NCI-H2196 treated with DMSO at 0.1 percent for 48 hours (cell line): ENCODE results near the gene HAPLN1.

Experiments
- DNase-seq: peaks from one replicate; lab custom pipeline; 2025; ENCODE audit not compliant: unreplicated experiment; lab: John Stamatoyannopoulos, UW

The HAPLN1 gene

GRCh38 chr5:83718195-83718825, 2.3 kb downstream of the HAPLN1 start:
- peak; percentile 2 for DNase-seq

- DNase-seq = no peak
These were observed 5.2 kb downstream of the HAPLN1 start for GRCh38 chr5:83715236-83716065.

- no peak for DNase-seq
These were observed 5.8 kb downstream of the HAPLN1 start for GRCh38 chr5:83714810-83715209.

GRCh38 chr5:83711982-83712601, 8.6 kb downstream of the HAPLN1 start:
- no peak for DNase-seq

GRCh38 chr5:83709973-83710372, 10.7 kb downstream of the HAPLN1 start:
- DNase-seq = no peak

GRCh38 chr5:83708170-83708569, 12.5 kb downstream of the HAPLN1 start:
- DNase-seq = no peak

- DNase-seq = no peak
These were observed 17.6 kb downstream of the HAPLN1 start for GRCh38 chr5:83703059-83703458.

- DNase-seq = no peak
These were observed 18.8 kb downstream of the HAPLN1 start for GRCh38 chr5:83701886-83702285.

GRCh38 chr5:83689881-83690280, 30.8 kb downstream of the HAPLN1 start:
- DNase-seq = no peak

GRCh38 chr5:83688281-83688680, 32.4 kb downstream of the HAPLN1 start:
- DNase-seq = no peak

GRCh38 chr5:83687124-83687619, 33.5 kb downstream of the HAPLN1 start:
- no peak for DNase-seq

- no peak for DNase-seq
These were observed 34.4 kb downstream of the HAPLN1 start for GRCh38 chr5:83686251-83686650.

- DNase-seq = no peak
These were observed 36.8 kb downstream of the HAPLN1 start for GRCh38 chr5:83683836-83684235.

GRCh38 chr5:83672646-83673045, 48.0 kb downstream of the HAPLN1 start:
- no peak for DNase-seq

GRCh38 chr5:83672158-83672557, 48.5 kb downstream of the HAPLN1 start:
- DNase-seq = no peak

- no peak for DNase-seq
These were observed 55.0 kb downstream of the HAPLN1 start for GRCh38 chr5:83665631-83666030.

GRCh38 chr5:83662558-83662957, 58.1 kb downstream of the HAPLN1 start:
- DNase-seq = no peak

- DNase-seq = no peak
These were observed 62.7 kb downstream of the HAPLN1 start for GRCh38 chr5:83657807-83658525.

GRCh38 chr5:83654427-83654994, 66.1 kb downstream of the HAPLN1 start:
- no peak for DNase-seq

- DNase-seq = no peak
These were observed 67.0 kb downstream of the HAPLN1 start for GRCh38 chr5:83653669-83654068.

GRCh38 chr5:83645936-83646335, 74.7 kb downstream of the HAPLN1 start:
- DNase-seq = no peak
